GM21423 (cell line): ENCODE measurements around the gene PTPRU.

Experiments used
- ATAC-seq: cut with Tn5 transposase; IDR thresholded peaks from one replicate; pipeline ENCODE4 v1.9.1; 2021; ENCODE audit warnings: mild to moderate bottlenecking, moderate library complexity; ENCODE audit not compliant: unreplicated experiment

PTPRU gene

GRCh38 chr1:29259802-29260441 is 23.6 kb downstream of the PTPRU start:
- no peak for ATAC-seq

GRCh38 chr1:29260531-29260930 is 24.2 kb downstream of the PTPRU start:
- no peak for ATAC-seq

DNA sequence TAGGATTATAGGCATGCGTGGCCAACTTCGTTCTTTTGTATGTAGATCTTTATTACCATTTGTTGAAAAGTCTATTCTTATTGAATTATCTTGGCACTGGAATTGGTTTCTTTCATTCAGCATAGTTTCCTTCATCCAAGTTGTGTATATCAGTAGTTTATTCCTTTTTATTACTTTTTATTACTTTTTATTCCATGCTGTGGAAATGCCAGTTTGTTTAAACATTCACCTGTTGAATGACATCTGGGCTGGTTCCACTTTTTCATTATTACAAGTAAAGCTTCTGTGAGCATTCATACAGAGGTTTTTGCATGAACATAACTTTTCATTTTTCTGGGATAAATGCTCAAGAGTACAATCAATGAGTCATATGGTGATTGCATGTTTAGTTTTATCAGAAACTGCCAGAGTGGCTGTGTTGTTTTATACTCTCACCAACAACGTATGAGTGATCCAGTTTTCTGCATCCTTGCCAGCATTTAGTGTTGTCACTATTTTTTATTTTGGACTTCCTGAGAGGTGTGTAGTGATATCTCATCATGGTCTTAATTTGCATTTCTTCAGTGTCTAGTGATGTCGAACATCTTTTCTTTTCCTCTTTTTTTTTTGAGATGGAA is 28.6 kb downstream of the PTPRU start:
- no peak for ATAC-seq

DNA sequence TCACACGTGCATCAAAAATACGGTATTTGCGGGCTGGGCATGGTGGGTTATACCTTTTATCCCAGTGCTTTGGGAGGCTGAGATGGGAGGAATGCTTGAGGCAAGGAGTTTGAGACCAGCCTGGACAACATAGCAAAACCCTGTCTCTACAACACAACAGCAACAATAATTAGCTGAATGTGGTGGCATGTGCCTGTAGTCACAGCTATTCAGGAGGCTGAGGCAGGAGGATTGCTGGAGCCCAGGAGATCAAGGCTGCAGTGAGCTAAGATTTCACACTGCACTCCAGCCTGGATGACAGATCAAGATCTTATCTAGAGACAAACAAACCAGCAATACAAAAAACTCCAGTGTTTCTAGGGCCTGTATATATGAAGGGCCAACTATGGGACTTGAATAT is 30.6 kb downstream of the PTPRU start:
- ATAC-seq: no peak

- ATAC-seq: no peak
These were observed 31.2 kb downstream of the PTPRU start for GRCh38 chr1:29267321-29268070.

DNA sequence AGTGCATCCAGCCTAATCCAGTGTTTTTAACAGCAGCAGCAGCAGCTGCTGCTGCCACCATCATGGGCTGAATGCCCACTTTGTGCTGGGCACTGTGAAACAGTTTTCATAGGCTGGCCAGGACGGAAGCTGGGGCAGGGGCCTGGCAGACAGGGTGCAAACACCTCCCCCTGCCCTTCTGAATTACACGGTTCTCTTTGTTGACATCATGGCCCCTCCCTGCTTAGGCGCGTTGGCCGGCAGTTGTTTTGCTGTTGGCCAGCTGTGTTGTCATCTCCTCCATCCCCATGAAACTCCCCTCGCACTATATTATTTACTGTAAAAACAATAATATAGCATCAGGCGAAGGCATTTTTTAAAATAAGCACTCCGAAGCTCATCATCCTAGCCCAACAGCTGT is 33.1 kb downstream of the PTPRU start:
- ATAC-seq: no peak

DNA sequence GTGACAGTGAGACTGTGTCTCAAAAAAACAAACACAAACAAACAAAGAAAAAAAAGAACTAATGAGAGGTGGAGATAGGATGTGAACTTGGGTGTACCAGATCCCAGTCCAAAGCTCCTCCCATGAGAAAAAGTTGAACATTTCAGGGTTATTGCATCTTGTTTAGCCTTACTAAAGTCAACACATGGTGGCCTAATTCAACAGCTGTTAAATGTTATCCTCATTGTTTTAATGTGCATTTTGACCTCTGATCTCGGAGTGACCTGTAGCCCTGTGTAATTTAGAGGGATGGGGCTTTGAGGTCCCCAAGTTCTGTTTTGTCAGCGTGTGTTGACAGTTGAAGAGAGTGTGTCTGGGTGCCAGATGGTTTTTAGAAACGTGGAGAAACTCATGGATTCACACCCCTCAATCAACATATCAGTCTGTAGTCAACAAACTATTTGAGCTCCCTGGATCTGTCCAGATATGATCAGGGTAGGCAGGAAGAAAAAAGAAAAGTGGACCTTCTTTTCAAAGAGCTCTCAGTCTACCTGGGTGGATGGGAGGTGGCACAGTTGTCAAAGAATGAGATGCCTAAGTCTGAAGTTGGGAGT is 34.7 kb downstream of the PTPRU start:
- no peak for ATAC-seq

DNA sequence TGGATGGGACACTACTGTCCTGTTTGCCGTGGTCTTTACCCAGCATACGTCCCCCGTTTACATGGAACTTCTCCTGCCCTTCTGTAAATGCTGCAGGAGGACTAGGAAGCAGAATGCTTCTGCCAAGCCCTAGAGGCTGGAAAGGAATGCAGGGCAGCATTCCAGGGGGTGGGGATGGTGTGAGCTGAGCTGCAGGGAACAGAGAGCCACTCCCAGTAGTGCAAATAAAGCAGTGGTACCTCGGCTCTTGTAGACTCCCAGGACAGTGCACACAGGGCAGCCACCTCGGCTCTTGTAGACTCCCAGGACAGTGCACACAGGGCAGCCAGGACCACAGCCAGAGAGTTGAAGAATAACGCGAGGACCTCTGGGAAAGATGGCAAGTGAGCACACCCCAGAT is 35.4 kb downstream of the PTPRU start:
- ATAC-seq: no peak

DNA sequence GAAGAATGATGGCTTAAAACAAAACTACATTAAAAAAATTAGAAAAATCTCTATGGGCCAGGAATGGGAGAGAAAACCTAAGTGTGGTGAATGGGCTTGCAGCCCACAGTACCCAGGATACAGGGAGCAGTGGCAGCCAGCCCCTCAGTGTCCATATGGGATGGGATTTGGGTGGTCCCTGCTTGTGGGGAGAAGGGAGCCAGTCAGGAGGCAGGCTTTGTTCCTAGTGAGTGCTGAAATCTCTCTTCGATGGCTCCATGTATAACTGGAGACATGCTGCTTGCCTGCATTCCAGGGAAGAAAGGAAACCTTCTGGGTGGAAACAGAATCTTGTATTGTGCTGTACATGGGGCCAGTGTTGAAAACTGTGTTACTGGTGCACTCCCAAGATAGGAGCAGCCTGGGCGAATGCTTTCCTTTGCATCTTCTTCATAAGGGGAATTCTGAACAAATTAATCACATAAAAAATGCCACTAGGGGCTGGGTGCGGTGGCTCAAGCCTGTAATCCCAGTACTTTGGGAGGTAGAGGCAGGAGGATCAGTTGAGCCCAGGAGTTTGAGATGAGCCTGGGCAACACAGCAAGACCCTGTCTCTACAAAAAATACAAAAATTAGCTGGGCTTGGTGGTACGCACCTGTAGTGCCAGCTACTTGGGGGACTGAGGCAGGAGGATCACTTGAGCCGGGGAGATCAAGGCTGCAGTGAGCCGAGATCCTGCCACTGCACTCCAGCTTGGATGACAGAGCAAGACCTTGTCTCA is 36.0 kb downstream of the PTPRU start:
- no peak for ATAC-seq

GRCh38 chr1:29275435-29275834 is 39.1 kb downstream of the PTPRU start:
- ATAC-seq: no peak

DNA sequence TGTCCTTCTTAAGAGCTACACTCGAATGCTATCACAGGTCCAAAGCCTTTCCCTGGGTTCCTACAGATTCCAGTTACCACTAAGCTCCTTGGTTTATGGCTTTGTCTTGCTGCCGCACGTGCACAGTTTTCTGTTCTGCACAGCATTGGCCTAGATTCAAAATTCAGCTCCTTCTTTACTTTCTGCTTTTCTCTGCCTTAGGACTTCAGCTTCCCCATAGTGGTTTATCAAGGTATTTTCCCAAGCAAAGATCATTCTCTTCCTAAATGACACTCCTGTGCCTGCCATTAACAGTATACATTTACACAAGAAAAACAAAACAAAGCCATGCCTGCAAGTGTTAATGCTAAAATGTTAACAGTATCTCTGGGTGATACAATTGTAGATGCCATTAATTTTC is 41.8 kb downstream of the PTPRU start:
- no peak for ATAC-seq

GRCh38 chr1:29279406-29279805 is 43.1 kb downstream of the PTPRU start:
- ATAC-seq: no peak

GRCh38 chr1:29279951-29280391 is 43.6 kb downstream of the PTPRU start:
- no peak for ATAC-seq

DNA sequence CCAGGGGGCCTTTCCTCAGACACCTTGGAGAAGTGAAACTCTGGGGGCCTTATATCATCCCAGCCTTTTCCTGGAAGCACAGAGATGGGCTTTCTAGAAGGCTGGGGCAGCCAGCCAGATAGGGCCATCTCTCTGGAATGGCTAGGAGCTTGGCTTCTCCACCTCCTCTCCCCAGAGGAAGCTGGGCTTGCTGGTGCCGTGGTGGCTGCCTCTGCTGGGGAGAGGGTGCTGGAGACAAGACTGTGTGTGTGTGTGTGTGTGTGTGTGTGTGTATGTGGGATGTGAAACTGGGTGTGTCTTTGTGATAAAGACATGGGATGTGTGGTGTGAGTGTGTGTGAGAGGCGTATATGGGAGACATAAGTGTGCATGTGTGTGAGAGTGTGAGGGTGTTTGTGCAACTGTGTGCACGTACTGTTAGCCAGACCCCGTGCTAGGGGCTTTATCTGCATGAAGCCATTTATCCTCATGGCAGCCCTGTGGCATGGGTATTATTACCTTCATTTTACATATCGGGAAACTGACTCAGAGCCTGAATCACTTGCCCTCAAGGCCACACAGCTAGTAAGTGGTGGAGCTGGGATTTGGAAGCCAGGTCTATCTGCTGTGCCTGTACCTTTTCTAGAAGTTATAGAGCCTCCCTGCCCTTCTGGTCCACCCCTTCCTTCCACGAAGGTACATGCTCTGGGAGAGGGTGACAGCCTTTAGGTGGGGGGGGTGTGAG is 44.2 kb downstream of the PTPRU start:
- ATAC-seq: no peak

GRCh38 chr1:29281571-29281970 is 45.2 kb downstream of the PTPRU start:
- ATAC-seq: no peak

- ATAC-seq: no peak
These were observed 46.0 kb downstream of the PTPRU start for GRCh38 chr1:29282135-29282923.

DNA sequence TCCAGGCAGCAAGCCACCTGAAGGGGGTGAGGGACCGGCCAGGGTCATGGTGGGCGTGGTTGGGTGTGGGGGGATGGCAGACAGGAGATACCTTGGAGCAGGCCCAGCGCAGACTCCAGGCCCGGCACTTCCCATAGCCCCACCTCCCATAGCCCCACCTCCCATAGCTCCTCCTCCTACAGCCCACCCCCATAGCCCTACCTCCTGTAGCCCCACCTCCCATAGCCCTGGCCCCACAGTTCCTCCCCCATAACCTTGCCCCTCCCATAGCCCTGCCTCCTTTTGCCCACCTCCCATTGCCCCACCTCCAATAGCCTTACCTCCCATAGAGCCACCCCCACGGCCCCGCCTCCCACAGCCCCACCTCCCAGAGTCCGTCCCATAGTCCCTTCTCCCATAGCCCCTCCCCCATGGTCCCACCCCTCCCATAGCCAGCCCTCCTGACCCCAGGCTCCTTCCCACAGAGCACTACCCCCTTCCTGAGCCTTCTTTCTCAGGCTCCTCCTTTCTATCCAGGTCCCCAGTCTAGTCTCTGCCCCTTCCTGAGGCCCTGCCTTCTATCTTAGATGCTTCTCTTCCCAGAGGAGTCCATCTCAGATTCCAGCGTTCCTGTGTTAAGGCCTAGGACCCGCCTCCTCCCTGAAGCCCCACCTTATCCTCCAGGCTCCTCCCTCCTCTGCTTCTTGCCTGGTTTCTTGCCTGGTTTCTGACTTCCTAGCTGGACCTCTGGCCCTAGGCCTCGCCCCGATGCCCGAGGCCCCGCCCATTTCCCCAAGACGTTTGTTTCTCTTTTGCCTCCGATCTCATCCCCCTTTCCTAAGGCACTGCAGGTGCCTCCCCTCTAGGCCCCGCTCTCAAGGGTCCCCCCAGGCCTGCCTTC is 46.8 kb downstream of the PTPRU start:
- no peak for ATAC-seq

GRCh38 chr1:29283804-29284195 is 47.5 kb downstream of the PTPRU start:
- ATAC-seq: no peak
